Sciatic nerve (tissue), 2 donors: Measurements from ENCODE around the gene IKZF2. TPM values are rescaled to one million over a fixed set of nuclear protein-coding genes. Genes with fewer than 3 reads are reported as not detected.

Source experiments
- ATAC-seq: fragments of 200-7000 bp; cut with Tn5 transposase; one replicate; pipeline ENCODE4 v1.9.1; 2020; ENCODE audit warnings: mild to moderate bottlenecking, moderate library complexity
- DNase-seq: peaks from one replicate; pipeline ENCODE4 v3.0.0-alpha.2; 2020; ENCODE audit warnings: low spot score
- intact Hi-C: fragments of 100-400 bp; cut with DNase I; formaldehyde crosslinking; loops from one replicate; pipeline ENCODE4 v1.14.2; 2022
- total RNA-seq: library from RNA; stranded (reverse); fragmentation: NEBNext Ultra II Directional; extraction: Animal tissue kit (Norgen Biotek cat#: 25700); gene quantifications from one replicate; pipeline ENCODE4 v1.2.1, GENCODE V29; 2021
- donor health status: DM: no; HTN: no; CAD: no.
- donor health status: DM: no; HTN: no; CAD: no.

The IKZF2 gene
- total RNA-seq, 1 donor from 2014 or later, result 22.1 TPM

GRCh38 chr2:213016166-213016983 is 135.0 kb downstream of the IKZF2 start:
- intact Hi-C loops, result no loop called here
- no peak for ATAC-seq
- no peak for DNase-seq

DNA sequence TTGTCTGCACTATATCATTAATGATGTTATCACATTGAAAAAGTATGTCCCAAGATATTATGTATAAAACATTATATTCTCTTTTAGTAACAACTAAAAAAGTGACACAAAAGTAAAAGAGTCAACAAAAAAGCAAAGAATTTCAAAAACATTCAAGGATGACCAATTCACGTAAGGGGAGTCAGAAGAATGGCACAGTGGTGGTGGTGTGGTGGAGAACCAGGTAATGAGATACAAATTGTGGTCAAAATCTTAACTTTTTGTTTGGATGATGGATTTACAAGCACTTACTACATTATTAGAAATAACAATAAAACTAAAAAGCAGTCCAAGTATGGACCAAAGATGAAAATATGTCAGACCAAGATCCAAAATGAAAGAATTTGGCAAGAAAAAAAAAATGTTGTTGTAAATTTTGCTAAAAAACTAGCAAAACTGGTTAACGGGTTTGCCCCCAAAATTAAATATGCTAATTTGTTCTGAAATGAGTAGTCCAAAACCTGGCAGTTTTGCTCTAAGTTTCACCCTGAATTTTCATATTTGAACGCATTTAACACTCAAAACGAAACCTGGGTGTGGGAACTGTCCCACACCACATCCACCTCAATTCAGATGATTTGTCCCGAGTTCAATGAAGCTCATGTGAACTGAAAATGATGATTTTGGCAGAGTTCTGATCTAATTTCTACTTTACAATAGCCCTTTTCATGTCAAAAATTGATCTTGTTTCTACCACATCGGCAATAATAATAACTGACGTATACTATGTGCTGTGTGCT is 135.8 kb downstream of the IKZF2 start:
- intact Hi-C loops, result no loop called here
- ATAC-seq (no peak), DNase-seq (no peak)

DNA sequence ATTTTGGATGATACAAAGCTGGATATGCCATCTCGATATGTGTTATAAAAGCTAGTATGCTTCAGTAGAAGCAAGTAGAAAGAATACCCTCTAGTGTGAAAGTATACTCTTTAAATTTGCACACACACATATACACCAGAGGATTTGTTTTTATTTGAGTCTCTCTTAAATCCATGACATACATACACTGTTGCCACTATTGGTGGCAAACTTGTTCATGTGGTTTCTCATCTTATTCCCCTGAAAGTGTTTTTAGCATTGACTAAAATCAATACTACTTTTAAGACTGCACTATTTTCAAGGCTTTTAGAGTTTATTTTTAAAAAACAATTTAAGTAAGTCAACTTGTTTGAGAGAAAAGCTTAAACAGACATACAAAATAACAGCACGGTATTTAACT is 137.4 kb downstream of the IKZF2 start:
- no peak for DNase-seq
- intact Hi-C loops, result no loop called here
- ATAC-seq, result no peak

DNA sequence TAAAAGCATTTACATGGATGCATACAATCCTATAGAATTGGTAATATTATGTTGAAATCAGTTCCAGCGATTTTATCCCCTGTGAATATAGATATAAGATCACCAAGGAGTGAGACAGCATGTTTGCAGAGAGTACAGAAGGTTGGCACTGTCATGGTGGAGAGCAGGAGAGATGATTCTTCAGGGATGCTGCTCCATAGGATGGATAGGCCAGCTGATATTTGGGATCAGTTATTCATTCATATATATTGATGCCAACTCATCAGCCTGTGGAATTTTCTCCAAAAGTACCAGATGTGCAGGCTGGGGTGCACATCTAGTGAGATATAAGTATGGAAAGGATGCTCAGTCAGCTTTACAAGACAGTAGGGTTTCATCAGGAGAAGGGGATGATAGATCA is 139.9 kb downstream of the IKZF2 start:
- ATAC-seq (no peak), DNase-seq (no peak)
- intact Hi-C loops, result no loop called here

DNA sequence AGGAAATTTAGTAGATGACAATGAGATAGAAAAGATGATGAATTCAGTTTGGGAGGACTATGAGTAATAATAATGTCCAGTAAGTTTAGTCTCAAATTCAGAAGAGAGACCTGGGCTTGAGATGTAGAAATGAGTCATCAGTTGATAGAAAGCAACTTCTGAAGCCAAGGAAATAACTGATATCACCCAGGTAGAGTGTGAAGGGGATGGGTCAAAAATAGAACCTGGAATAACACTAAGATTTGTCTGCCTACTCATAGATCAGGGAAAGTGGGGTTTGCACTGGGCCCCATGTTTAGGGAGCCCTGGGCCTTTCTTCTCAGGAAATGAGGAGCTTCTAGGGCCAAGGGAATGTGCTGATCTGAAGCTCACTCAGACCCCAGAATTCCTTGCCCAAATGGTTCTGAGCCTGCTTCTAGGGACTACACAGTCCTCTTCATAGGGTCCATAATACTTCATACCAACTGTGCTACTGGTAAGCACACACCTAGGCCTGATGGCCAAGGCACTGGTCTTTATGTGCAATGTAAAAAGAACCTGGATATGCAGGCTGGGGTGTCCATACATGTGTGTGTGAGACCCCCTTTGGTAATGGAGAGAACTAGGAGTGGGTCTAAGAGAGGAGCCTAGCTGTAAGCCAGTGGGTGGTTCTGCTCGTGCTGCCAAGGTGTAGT is 141.2 kb downstream of the IKZF2 start:
- ATAC-seq (no peak), DNase-seq (no peak)
- intact Hi-C loops, result no loop called here

DNA sequence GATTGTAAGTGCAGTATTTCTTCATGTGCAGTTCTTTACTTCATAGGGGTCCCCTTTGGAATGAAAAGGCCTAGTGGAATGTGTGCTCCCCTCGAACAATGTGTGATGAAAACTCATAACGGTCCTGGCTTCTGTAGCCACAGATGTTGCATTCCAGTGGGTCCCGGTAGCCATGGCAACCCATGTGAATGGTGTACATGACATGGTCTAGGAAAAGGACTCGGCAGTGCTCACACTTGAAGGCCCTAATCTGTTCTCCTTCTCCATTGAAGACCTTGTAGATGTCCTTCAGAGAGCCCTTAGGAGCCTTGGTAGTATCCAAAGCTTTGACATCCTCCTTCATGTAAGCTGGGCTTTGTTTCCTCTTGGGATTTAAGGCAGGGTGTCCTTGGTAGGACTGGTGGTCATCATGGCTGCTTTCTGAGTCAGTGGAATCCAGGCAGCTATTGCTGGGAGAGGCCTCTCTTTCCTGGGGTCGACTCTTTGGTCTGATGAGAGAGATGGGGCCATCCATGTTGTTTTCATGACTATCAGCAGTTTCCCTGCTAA is 144.0 kb downstream of the IKZF2 start:
- ATAC-seq (no peak), DNase-seq (no peak)
- intact Hi-C loops, result no loop called here

GRCh38 chr2:213004197-213004821 is 147.1 kb downstream of the IKZF2 start:
- no peak for DNase-seq
- intact Hi-C loops, result no loop called here
- ATAC-seq, result no peak

DNA sequence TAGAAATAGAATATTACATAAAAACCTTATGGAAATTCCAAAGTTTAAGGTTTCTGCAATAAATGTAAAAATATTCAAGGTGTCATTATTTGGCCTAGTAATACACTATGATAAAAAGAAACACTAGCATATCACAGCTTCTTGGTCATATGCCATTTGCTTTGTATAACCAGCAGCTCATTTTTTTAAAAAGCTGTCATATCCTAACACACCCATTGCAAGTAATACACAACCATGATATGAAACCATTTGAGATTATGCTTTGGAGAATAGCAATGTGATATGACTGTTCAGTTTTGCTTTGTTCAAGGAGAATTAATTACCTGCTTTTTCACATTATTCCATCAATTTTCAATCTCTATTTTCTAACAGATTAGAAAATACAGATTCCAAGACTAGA is 149.0 kb downstream of the IKZF2 start:
- intact Hi-C loops, result no loop called here
- DNase-seq, result no peak
- peak; percentile 46 for ATAC-seq

- intact Hi-C loops, result no loop called here
- no peak for DNase-seq
- ATAC-seq, result peak; percentile 63
These were observed 150.0 kb downstream of the IKZF2 start for GRCh38 chr2:213001297-213001910.

- intact Hi-C loops, result no loop called here
- DNase-seq, result no peak
- no peak for ATAC-seq
These were observed 152.6 kb downstream of the IKZF2 start for GRCh38 chr2:212998626-212999359.

DNA sequence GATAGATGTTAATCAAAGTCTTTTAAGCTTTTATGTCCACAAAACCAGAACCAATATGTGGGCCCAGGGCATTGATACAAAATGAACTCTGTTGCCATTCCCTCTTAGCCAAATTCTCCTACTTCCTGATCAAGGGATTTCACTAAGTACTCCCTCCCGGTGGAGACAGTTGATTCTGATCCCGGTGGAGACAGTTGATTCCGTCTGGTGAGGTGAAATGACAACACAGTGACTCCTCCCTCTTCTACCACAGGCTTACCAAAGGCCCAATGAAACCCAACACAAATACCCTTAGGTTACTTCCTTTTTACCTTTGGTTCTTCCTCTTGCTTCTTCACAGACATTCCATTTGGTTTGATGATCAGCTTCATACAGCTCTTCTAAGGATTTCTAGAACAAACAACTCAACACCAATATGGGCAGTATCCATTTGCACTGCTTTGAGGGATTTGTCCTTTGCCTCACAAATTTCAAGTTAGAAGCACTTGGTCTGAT is 153.8 kb downstream of the IKZF2 start:
- DNase-seq, result no peak
- intact Hi-C loops, result no loop called here
- ATAC-seq, result no peak

- intact Hi-C loops, result no loop called here
- DNase-seq (no peak), ATAC-seq (no peak)
These were observed 155.5 kb downstream of the IKZF2 start for GRCh38 chr2:212995920-212996319.

- intact Hi-C loops, result no loop called here
- ATAC-seq (no peak), DNase-seq (no peak)
These were observed 156.4 kb downstream of the IKZF2 start for GRCh38 chr2:212994976-212995375.

DNA sequence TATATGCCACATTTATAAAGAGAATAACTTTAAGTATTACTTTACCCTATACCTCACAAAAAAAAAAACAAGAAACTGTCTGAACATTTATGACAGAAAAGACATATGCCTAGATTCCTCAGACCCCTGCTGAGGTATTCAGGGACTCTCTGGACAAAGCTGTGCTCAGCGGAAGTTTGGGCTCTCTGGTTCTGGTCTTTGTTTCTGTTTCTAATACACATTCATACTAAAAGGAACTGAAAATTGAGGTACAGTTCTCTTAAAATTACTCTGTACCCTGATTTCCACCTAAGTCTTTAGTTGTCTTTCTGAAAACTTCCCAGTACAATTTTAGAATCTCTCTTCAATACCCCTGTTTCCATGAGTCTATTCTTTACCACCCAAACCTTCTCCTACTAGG is 160.3 kb downstream of the IKZF2 start:
- intact Hi-C loops, result no loop called here
- no peak for ATAC-seq
- DNase-seq, result no peak

DNA sequence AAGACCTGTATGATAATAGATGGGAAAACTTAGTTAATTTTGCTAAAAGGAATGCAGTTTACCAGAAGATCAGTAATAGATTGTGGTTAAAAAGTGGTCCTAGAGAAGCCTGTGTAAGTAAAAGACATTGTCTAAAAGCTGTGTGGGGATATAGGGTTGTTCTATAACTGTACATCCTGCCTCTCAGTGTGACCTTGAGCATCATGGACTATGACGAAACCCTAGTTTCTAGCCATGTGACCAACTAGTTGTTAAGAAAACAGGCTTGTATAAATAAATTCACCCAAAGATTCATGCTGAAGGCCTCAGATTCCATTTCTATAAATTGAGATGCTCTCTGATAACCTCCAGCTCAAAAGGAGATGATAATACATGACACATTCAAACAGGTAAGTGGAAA is 160.7 kb downstream of the IKZF2 start:
- ATAC-seq (no peak), DNase-seq (no peak)
- intact Hi-C loops, result no loop called here

- DNase-seq (no peak), ATAC-seq (no peak)
- intact Hi-C loops, result no loop called here
These were observed 163.9 kb downstream of the IKZF2 start for GRCh38 chr2:212987492-212987891.

DNA sequence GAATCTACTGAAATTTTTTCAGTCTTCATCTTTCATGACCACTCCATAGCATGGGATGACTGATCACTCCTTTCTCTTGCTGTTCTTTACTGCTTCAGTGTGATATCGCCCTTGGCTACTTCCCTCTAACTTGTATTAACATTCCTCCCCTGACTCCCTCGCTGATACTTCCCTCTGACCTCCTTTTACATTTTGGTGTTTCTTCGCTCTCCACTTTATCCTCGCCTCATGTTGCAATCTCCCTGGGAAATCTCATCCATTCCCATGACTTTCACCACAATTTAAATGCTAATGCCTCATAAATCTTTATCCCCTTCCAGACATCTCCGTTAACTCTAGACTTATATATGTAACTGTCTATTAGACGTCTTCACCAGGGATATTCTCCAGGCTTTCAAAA is 167.3 kb downstream of the IKZF2 start:
- ATAC-seq, result no peak
- intact Hi-C loops, result no loop called here
- DNase-seq, result no peak

DNA sequence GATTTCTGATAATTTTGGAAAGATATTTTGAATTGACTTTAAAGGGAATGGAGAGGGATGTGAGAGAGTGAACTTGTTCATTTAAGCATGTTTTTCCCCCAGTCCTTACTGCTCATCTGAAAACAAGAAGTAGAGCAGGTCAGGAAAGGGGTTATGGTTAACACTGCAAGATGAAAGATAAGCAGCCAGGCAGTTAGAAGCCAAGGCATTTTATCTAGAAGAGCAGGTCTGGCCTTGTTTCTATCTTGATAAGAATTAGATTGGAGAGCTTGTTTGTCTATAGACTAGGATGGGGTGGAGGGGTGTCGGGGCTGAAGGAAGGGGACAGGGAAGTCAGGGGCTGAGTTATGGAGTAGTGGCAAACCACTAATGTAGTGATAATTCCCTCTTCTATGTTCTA is 171.6 kb downstream of the IKZF2 start:
- DNase-seq (no peak), ATAC-seq (no peak)
- intact Hi-C loops, result no loop called here
